Cerebellar nuclear complex (tissue), 1 donor: ENCODE measurements around the gene PHACTR1.

Experiments used
- DNase-seq, 2 experiments: peaks; one replicate each; lab custom pipeline; 2025; lab: John Stamatoyannopoulos, UW

PHACTR1 gene

GRCh38 chr6:12951415-12951814, 234.8 kb downstream of the PHACTR1 start:
- DNase-seq = no peak

- DNase-seq = no peak
Measured at GRCh38 chr6:12952318-12952717, 235.8 kb downstream of the PHACTR1 start.

- DNase-seq = no peak
Measured at GRCh38 chr6:12955956-12956355, 239.4 kb downstream of the PHACTR1 start.

GRCh38 chr6:12956991-12957320, 240.4 kb downstream of the PHACTR1 start:
- no peak for DNase-seq

GRCh38 chr6:12957321-12958051, 240.9 kb downstream of the PHACTR1 start:
- DNase-seq = no peak

GRCh38 chr6:12958052-12958706, 241.6 kb downstream of the PHACTR1 start:
- DNase-seq = no peak

- no peak for DNase-seq
Measured at GRCh38 chr6:12961761-12962160, 245.2 kb downstream of the PHACTR1 start.

GRCh38 chr6:12962529-12962928, 246.0 kb downstream of the PHACTR1 start:
- DNase-seq = no peak

GRCh38 chr6:12962987-12963386, 246.4 kb downstream of the PHACTR1 start:
- no peak for DNase-seq

GRCh38 chr6:12963567-12963966, 247.0 kb downstream of the PHACTR1 start:
- no peak for DNase-seq

GRCh38 chr6:12967686-12968085, 251.1 kb downstream of the PHACTR1 start:
- DNase-seq = no peak

- no peak for DNase-seq
Measured at GRCh38 chr6:12968290-12968689, 251.7 kb downstream of the PHACTR1 start.

GRCh38 chr6:12968839-12969558, 252.4 kb downstream of the PHACTR1 start:
- DNase-seq = no peak

- no peak for DNase-seq
Measured at GRCh38 chr6:12969966-12970365, 253.4 kb downstream of the PHACTR1 start.

GRCh38 chr6:12973386-12973785, 256.8 kb downstream of the PHACTR1 start:
- no peak for DNase-seq

- DNase-seq = no peak
Measured at GRCh38 chr6:12974551-12974950, 258.0 kb downstream of the PHACTR1 start.

GRCh38 chr6:12976366-12976765, 259.8 kb downstream of the PHACTR1 start:
- no peak for DNase-seq

- DNase-seq = no peak
Measured at GRCh38 chr6:12977206-12977605, 260.6 kb downstream of the PHACTR1 start.

GRCh38 chr6:12977806-12978205, 261.2 kb downstream of the PHACTR1 start:
- DNase-seq = no peak

- no peak for DNase-seq
Measured at GRCh38 chr6:12980741-12981140, 264.2 kb downstream of the PHACTR1 start.

- DNase-seq = no peak
Measured at GRCh38 chr6:12984776-12985175, 268.2 kb downstream of the PHACTR1 start.

GRCh38 chr6:12987783-12988182, 271.2 kb downstream of the PHACTR1 start:
- no peak for DNase-seq

GRCh38 chr6:12990162-12990561, 273.6 kb downstream of the PHACTR1 start:
- no peak for DNase-seq
